ENCODE results near the gene MSI2.

MSI2 gene

GRCh38 chr17:57420734-57421717 is 164.7 kb downstream of the MSI2 start:
- no peak for DNase-seq

- no peak for DNase-seq
Observed at GRCh38 chr17:57422574-57423164, 166.3 kb downstream of the MSI2 start.

- no peak for DNase-seq
Observed at GRCh38 chr17:57423541-57423940, 167.2 kb downstream of the MSI2 start.

- DNase-seq = no peak
Observed at GRCh38 chr17:57424273-57424672, 167.9 kb downstream of the MSI2 start.

GRCh38 chr17:57424777-57425188 is 168.5 kb downstream of the MSI2 start:
- DNase-seq = no peak

- DNase-seq = no peak
Observed at GRCh38 chr17:57425431-57425830, 169.1 kb downstream of the MSI2 start.

- DNase-seq = no peak
Observed at GRCh38 chr17:57425903-57426880, 169.9 kb downstream of the MSI2 start.

GRCh38 chr17:57429966-57430365 is 173.6 kb downstream of the MSI2 start:
- DNase-seq = no peak

GRCh38 chr17:57431415-57431814 is 175.1 kb downstream of the MSI2 start:
- DNase-seq = no peak

GRCh38 chr17:57432507-57433277 is 176.4 kb downstream of the MSI2 start:
- no peak for DNase-seq

GRCh38 chr17:57433452-57433851 is 177.1 kb downstream of the MSI2 start:
- no peak for DNase-seq

- no peak for DNase-seq
Observed at GRCh38 chr17:57434361-57434760, 178.0 kb downstream of the MSI2 start.

- no peak for DNase-seq
Observed at GRCh38 chr17:57436565-57436964, 180.2 kb downstream of the MSI2 start.

GRCh38 chr17:57438066-57438731 is 181.9 kb downstream of the MSI2 start:
- no peak for DNase-seq

GRCh38 chr17:57439651-57440050 is 183.3 kb downstream of the MSI2 start:
- no peak for DNase-seq

GRCh38 chr17:57440522-57441269 is 184.4 kb downstream of the MSI2 start:
- peak; percentile 79 for DNase-seq

GRCh38 chr17:57441270-57441600 is 184.9 kb downstream of the MSI2 start:
- no peak for DNase-seq

GRCh38 chr17:57442401-57442823 is 186.1 kb downstream of the MSI2 start:
- DNase-seq = no peak

GRCh38 chr17:57442914-57443571 is 186.7 kb downstream of the MSI2 start:
- no peak for DNase-seq

GRCh38 chr17:57443781-57444180 is 187.5 kb downstream of the MSI2 start:
- no peak for DNase-seq

All from amniotic stem cell (primary cell).